Prostate gland (tissue), 2 donors: Measurements from ENCODE around the gene MOGAT2. TPM values are rescaled to one million over a fixed set of nuclear protein-coding genes. Genes with fewer than 3 reads are reported as not detected.

ENCODE experiments used
- DNase-seq: peaks from one replicate; pipeline ENCODE4 v3.0.0-alpha.2; 2019; ENCODE audit warnings: low spot score
- H3K27ac ChIP-seq, 2 donors: fragments of 200-600 bp; sonication (generic); 2 replicates each; pipeline ENCODE4 v1.5.1; 2017 to 2019
- H3K27me3 ChIP-seq: fragments of 200-600 bp; sonication (generic); replicated peaks from 2 replicates; pipeline ENCODE4 v1.5.1; 2019; ENCODE audit not compliant: insufficient read depth
- H3K36me3 ChIP-seq, 2 donors: fragments of 200-600 bp; sonication (generic); 1 replicate in 1 of 2; 2 replicates in 1 of 2; pipeline versions ENCODE4 v1.5.1 to v1.8.1; 2017 to 2019
- H3K4me1 ChIP-seq: fragments of 200-600 bp; sonication (generic); replicated peaks from 2 replicates; pipeline ENCODE4 v1.5.1; 2019
- H3K4me3 ChIP-seq, 2 donors: fragments of 200-600 bp; sonication (generic); 2 replicates each; pipeline ENCODE4 v1.5.1; 2017 to 2019
- H3K9me3 ChIP-seq: fragments of 200-600 bp; sonication (generic); 2 replicates; pipeline ENCODE4 v1.5.1; 2017
- CTCF ChIP-seq, 4 experiments: fragments of 200-600 bp in 2 of 4; fragments of 450-650 bp in 2 of 4; sonication (generic) in 2 of 4; IDR thresholded peaks; 1 replicate in 3 of 4; 2 replicates in 1 of 4; pipeline ENCODE4 v1.5.1; 2016 to 2019; ENCODE audit warnings: antibody characterized with exemption in 4 of 4, mild to moderate bottlenecking in 2 of 4, moderate library complexity in 2 of 4
- POLR2A ChIP-seq: fragments of 450-650 bp; IDR thresholded peaks from one replicate; pipeline ENCODE4 v1.6.1; 2016; ENCODE audit warnings: antibody characterized with exemption, mild to moderate bottlenecking
- POLR2AphosphoS5 ChIP-seq: sonication (generic); formaldehyde crosslinking; IDR thresholded peaks from one replicate; pipeline ENCODE4 v1.6.1; 2017; ENCODE audit warnings: antibody characterized with exemption
- WGBS: methylation state at CpG from one replicate; pipeline ENCODE4 v1.1.5; 2018; 5-methylcytosine and 5-hydroxymethylcytosine counted together
- intact Hi-C: fragments of 100-400 bp; cut with DNase I; formaldehyde crosslinking; loops from one replicate; pipeline ENCODE4 v1.14.2; 2022
- total RNA-seq, 2 donors: library from RNA; depleted of rRNA; stranded (reverse); fragments of >200 nt; gene quantifications; one replicate each; pipeline ENCODE4 v1.1.0, GENCODE V29; 2016

Gene MOGAT2
- total RNA-seq, 2 donors from 2014 or later, result 0.62 to 4.1 TPM

- no peaks in the 10 kb centered on the region for H3K9me3 ChIP-seq
- no peak overlapping the region for H3K4me3 ChIP-seq
- TF ChIP-seq POLR2AphosphoS5 (no peak), POLR2A (no peak), CTCF (IDR thresholded peaks at IDR 0.05) (no peak)
- peaks cover 4% of the 10 kb centered on the region for H3K4me1 ChIP-seq
- DNase-seq, result no peak
- no peaks in the 10 kb centered on the region for H3K27me3 ChIP-seq
- H3K36me3 ChIP-seq, result no peaks in the 10 kb centered on the region
- intact Hi-C loops, result no loop called here
- 48% methylated on average over 9 of the region's 9 CpGs for WGBS
- no peak overlapping the region for H3K27ac ChIP-seq
These were observed 3.4 kb upstream of the MOGAT2 start for GRCh38 chr11:75714211-75714610.

- Histone ChIP-seq H3K9me3 (no peaks in the 10 kb centered on the region), H3K4me3 (no peak overlapping the region), H3K27ac (no peak overlapping the region), H3K4me1 (peaks cover 4% of the 10 kb centered on the region), H3K36me3 (no peaks in the 10 kb centered on the region), H3K27me3 (no peaks in the 10 kb centered on the region)
- DNase-seq, result peak; percentile 32
- no peak for TF ChIP-seq CTCF (IDR thresholded peaks at IDR 0.05)
- peak; percentile 57 for TF ChIP-seq POLR2AphosphoS5
- intact Hi-C loops, result no loop called here
- WGBS, result 61% methylated on average over 2 of the region's 2 CpGs
These were observed 1.9 kb upstream of the MOGAT2 start for GRCh38 chr11:75715688-75716087.

- H3K4me3 ChIP-seq, result no peak overlapping the region
- intact Hi-C loops, result no loop called here
- no peak for TF ChIP-seq POLR2AphosphoS5
- TF ChIP-seq POLR2A, result no peak
- no peak for TF ChIP-seq CTCF (IDR thresholded peaks at IDR 0.05)
- H3K9me3 ChIP-seq, result no peaks in the 10 kb centered on the region
- DNase-seq, result no peak
- peaks cover 4% of the 10 kb centered on the region for H3K4me1 ChIP-seq
- no peaks in the 10 kb centered on the region for H3K27me3 ChIP-seq
- no peaks in the 10 kb centered on the region for H3K36me3 ChIP-seq
- no peak overlapping the region for H3K27ac ChIP-seq
- WGBS, result 83% methylated on average over 3 of the region's 3 CpGs
These were observed 979 bp upstream of the MOGAT2 start for GRCh38 chr11:75716659-75717058.

- intact Hi-C loops, result no loop called here
- WGBS, result 61% methylated on average over 7 of the region's 7 CpGs
- Histone ChIP-seq H3K27me3 (no peaks in the 10 kb centered on the region), H3K27ac (peak overlapping the region; percentile 70 to 88), H3K9me3 (no peaks in the 10 kb centered on the region), H3K4me1 (peaks cover 4% of the 10 kb centered on the region), H3K36me3 (no peaks in the 10 kb centered on the region), H3K4me3 (no peak overlapping the region)
- peak; percentile 65 for DNase-seq
- TF ChIP-seq POLR2A (no peak), POLR2AphosphoS5 (peak; percentile 65), CTCF (IDR thresholded peaks at IDR 0.05) (no peak)
These were observed 1.0 kb downstream of the MOGAT2 start for GRCh38 chr11:75718419-75719339.
